Esophagus squamous epithelium (tissue), 5 donors: ENCODE measurements around the gene GPC6. TPM values are rescaled to one million over a fixed set of nuclear protein-coding genes. Genes with fewer than 3 reads are reported as not detected.

Experiments
- DNase-seq: peaks from one replicate; lab custom pipeline; 2025; lab: John Stamatoyannopoulos, UW
- H3K27ac ChIP-seq, 4 donors: fragments of 200-600 bp; sonication (generic); one replicate each; pipeline ENCODE4 v1.5.1; 2016 to 2019; ENCODE audit warnings: mild to moderate bottlenecking in 1 of 4
- H3K27me3 ChIP-seq, 4 donors: fragments of 200-600 bp; sonication (generic); 1 replicate in 3 of 4; 2 replicates in 1 of 4; pipeline versions ENCODE4 v1.5.1 to v1.6.0; 2017 to 2021; ENCODE audit warnings: antibody characterized with exemption in 1 of 4
- H3K36me3 ChIP-seq, 3 donors: fragments of 200-600 bp; sonication (generic); one replicate each; pipeline ENCODE4 v1.5.1; 2016 to 2019
- H3K4me1 ChIP-seq, 3 donors: fragments of 200-600 bp; sonication (generic); one replicate each; pipeline ENCODE4 v1.5.1; 2017 to 2019
- H3K4me3 ChIP-seq, 4 donors: fragments of 200-600 bp; sonication (generic); 1 replicate in 3 of 4; 2 replicates in 1 of 4; pipeline ENCODE4 v1.5.1; 2016 to 2019; ENCODE audit warnings: mild to moderate bottlenecking in 2 of 4, moderate library complexity in 1 of 4
- H3K9me3 ChIP-seq, 3 donors: fragments of 200-600 bp; sonication (generic); one replicate each; pipeline ENCODE4 v1.5.1; 2016 to 2019
- POLR2A ChIP-seq, 4 donors: fragments of 450-650 bp; IDR thresholded peaks; one replicate each; pipeline ENCODE4 v1.6.1; 2017; ENCODE audit warnings: antibody characterized with exemption in 4 of 4, mild to moderate bottlenecking in 4 of 4, moderate library complexity in 3 of 4
- WGBS, 2 donors: methylation state at CpG; one replicate each; pipeline ENCODE4 v1.1.5; 2018; 5-methylcytosine and 5-hydroxymethylcytosine counted together
- intact Hi-C: fragments of 100-400 bp; cut with DNase I; formaldehyde crosslinking; loops from one replicate; pipeline ENCODE4 v1.15.0; 2022
- total RNA-seq, 4 donors: library from RNA; depleted of rRNA; stranded (reverse); fragments of >200 nt; gene quantifications; one replicate each; pipeline ENCODE4 v1.1.0, GENCODE V29; 2016
- TF ChIP-seq, protein P1 (sequence below), 6 experiments: fragments of 450-650 bp in 4 of 6; fragments of 200-600 bp in 2 of 6; sonication (generic) in 2 of 6; IDR thresholded peaks; one replicate each; pipeline ENCODE4 v1.5.1; 2016 to 2019; ENCODE audit warnings: antibody characterized with exemption in 6 of 6, mild to moderate bottlenecking in 4 of 6, moderate library complexity in 4 of 6
- donor health status: DM: yes; HTN: yes; CAD: no.

GPC6 gene
- total RNA-seq, 4 donors from 2014 or later = 0.57 to 8.6 (median 2.6) TPM

DNA sequence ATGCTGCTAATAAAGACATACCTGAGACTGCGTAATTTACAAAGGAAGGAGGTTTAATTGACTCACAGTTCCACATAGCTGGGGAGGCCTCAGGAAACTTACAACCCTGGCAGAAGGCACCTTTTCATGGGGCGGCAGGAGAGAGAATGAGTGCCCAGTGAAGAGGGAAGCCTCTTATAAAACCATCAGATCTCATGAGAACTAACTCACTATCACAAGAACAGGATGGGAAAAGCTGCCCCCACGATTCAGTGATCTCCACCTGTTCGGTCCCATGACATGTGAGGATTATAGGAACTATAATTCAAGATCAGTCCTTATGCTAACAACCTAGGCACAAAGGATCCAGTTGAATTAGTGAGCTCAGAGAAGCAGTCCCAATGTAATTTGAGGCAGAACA, 59.4 kb downstream of the GPC6 start:
- TF ChIP-seq, protein P1, sequence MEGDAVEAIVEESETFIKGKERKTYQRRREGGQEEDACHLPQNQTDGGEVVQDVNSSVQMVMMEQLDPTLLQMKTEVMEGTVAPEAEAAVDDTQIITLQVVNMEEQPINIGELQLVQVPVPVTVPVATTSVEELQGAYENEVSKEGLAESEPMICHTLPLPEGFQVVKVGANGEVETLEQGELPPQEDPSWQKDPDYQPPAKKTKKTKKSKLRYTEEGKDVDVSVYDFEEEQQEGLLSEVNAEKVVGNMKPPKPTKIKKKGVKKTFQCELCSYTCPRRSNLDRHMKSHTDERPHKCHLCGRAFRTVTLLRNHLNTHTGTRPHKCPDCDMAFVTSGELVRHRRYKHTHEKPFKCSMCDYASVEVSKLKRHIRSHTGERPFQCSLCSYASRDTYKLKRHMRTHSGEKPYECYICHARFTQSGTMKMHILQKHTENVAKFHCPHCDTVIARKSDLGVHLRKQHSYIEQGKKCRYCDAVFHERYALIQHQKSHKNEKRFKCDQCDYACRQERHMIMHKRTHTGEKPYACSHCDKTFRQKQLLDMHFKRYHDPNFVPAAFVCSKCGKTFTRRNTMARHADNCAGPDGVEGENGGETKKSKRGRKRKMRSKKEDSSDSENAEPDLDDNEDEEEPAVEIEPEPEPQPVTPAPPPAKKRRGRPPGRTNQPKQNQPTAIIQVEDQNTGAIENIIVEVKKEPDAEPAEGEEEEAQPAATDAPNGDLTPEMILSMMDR (IDR thresholded peaks at IDR 0.05) = no peak
- no peak for TF ChIP-seq POLR2A (IDR thresholded peaks at IDR 0.05)
- Histone ChIP-seq H3K27me3 (no peaks in the 10 kb centered on the region), H3K4me1 (no peaks in the 10 kb centered on the region), H3K27ac (no peak overlapping the region), H3K9me3 (no peaks in the 10 kb centered on the region), H3K4me3 (no peak overlapping the region), H3K36me3 (no peaks in the 10 kb centered on the region)
- intact Hi-C loops = no loop called here
- 48 to 50% methylated on average over 3 to 4 of the region's 4 CpGs for WGBS, 2 donors
- DNase-seq = no peak

DNA sequence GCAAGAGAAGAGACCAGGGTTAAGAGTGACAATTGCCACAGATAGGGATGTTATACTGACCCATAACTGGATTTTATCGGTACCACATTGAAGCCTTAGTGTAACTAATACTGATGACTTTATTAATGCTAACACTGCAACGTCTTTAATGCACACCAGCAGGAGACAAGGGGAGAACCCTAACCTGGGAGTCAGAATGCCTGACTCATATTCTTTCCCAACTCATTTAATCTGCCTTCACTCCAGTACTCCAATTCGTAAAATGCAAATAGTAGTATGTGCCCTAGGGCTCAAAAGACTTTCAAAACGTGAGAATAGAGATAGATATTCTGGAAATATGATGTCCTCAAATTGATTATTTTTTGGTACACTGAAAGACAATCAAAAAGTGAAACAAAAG, 62.4 kb downstream of the GPC6 start:
- 63 to 64% methylated on average over 4 of the region's 4 CpGs for WGBS, 2 donors
- no peaks in the 10 kb centered on the region for H3K36me3 ChIP-seq

DNA sequence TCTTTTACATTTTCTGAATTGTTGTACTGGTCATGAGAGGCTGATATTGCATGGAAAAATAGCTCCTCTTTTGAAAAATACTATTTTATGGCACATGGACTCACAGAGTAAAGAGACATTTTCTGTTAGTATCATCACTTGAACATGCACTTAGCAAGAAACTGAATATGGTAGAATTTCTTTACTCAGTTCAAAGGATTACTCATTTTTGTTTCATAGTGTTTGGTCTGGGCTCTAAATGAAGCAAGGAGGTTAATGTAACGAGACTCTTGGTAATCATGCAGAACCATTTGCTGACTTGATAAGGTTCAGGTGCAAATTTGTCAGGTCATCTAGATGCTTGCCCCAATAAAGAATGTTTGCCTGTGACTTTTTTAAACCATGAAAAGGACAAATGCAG, 63.2 kb downstream of the GPC6 start:
- intact Hi-C loops = no loop called here
- TF ChIP-seq, protein P1 (IDR thresholded peaks at IDR 0.05) = no peak
- no peak for TF ChIP-seq POLR2A (IDR thresholded peaks at IDR 0.05)
- H3K27me3 ChIP-seq = no peaks in the 10 kb centered on the region
- DNase-seq = no peak
- H3K27ac ChIP-seq = no peak overlapping the region
- H3K9me3 ChIP-seq = no peaks in the 10 kb centered on the region
- H3K4me1 ChIP-seq = no peaks in the 10 kb centered on the region
- no peak overlapping the region for H3K4me3 ChIP-seq
- no peaks in the 10 kb centered on the region for H3K36me3 ChIP-seq
- 33 to 59% methylated on average over 1 of the region's 1 CpG for WGBS, 2 donors

More for the DNA sequence above, 62.4 kb downstream of the GPC6 start:
- no peaks in the 10 kb centered on the region for H3K4me1 ChIP-seq
- TF ChIP-seq, protein P1 (IDR thresholded peaks at IDR 0.05) = no peak
- TF ChIP-seq POLR2A (IDR thresholded peaks at IDR 0.05) = no peak
- H3K4me3 ChIP-seq = no peak overlapping the region
- no peak for DNase-seq
- no peaks in the 10 kb centered on the region for H3K27me3 ChIP-seq
- no peak overlapping the region for H3K27ac ChIP-seq
- H3K9me3 ChIP-seq = no peaks in the 10 kb centered on the region
- intact Hi-C loops = no loop called here

DNA sequence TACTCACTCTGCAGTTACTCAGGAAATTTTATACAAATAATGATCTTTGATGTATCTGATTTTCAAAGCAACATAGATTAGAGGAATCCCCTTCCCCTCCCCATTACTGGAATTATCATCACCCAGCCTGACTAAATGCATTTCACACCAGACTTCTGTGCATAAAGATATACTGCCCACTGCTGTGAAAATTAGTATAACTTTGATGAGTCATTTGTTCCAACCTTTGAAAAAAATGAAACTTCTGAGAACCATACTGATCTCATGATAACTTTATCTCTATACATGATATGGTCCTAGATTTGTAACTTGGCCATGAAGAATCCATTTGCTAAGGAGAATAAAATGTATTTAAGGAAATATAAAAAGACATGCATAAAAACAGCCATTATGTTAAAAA, 63.9 kb downstream of the GPC6 start:
- intact Hi-C loops = no loop called here
- Histone ChIP-seq H3K4me1 (no peaks in the 10 kb centered on the region), H3K36me3 (no peaks in the 10 kb centered on the region), H3K27me3 (no peaks in the 10 kb centered on the region), H3K9me3 (no peaks in the 10 kb centered on the region), H3K4me3 (no peak overlapping the region), H3K27ac (no peak overlapping the region)
- no peak for DNase-seq
- TF ChIP-seq POLR2A (IDR thresholded peaks at IDR 0.05) = no peak
- TF ChIP-seq, protein P1 (IDR thresholded peaks at IDR 0.05) = no peak

DNA sequence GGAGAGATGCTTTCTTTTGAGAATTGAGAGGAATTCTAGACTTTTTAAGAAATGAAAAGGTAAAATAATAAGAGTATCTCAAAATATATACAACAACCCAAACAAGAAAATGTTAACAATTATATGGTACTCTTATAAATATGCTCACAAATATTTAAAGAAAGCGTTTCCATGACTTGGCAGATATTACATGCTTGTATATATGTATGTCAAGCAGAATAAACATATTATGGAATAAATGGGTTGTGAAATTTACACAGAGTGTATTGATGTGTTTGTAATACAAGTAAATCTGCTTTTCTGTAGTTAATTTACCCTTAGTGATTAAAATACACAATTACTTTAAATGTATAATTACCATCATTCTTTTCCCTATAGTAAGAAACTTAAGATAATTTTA, 65.8 kb downstream of the GPC6 start:
- no peaks in the 10 kb centered on the region for H3K9me3 ChIP-seq
- WGBS, 2 donors = 37 to 48% methylated on average over 1 of the region's 1 CpG
- TF ChIP-seq, protein P1 (IDR thresholded peaks at IDR 0.05) = no peak
- TF ChIP-seq POLR2A (IDR thresholded peaks at IDR 0.05) = no peak
- DNase-seq = no peak
- H3K27ac ChIP-seq = no peak overlapping the region
- H3K27me3 ChIP-seq = no peaks in the 10 kb centered on the region
- H3K4me1 ChIP-seq = no peaks in the 10 kb centered on the region
- no peak overlapping the region for H3K4me3 ChIP-seq
- intact Hi-C loops = no loop called here
- no peaks in the 10 kb centered on the region for H3K36me3 ChIP-seq
